Endodermal cell (in vitro differentiated cells): ENCODE results near the gene VWA5B2. TPM values are rescaled to one million over a fixed set of nuclear protein-coding genes. Genes with fewer than 3 reads are reported as not detected.

ENCODE experiments used
- DNase-seq: peaks from one replicate; pipeline ENCODE4 v3.0.0-alpha.2; 2017
- H3K27ac ChIP-seq: 2 replicates; pipeline ENCODE4 v1.5.1; 2013; ENCODE audit warnings: mild to moderate bottlenecking, low read depth, low read length, moderate library complexity
- H3K27me3 ChIP-seq: 2 replicates; pipeline ENCODE4 v1.6.1; 2013; ENCODE audit warnings: mild to moderate bottlenecking, low read length, moderate library complexity; ENCODE audit not compliant: insufficient read depth, control insufficient read depth, poor library complexity, severe bottlenecking
- H3K36me3 ChIP-seq: 2 replicates; pipeline ENCODE4 v1.7.0; 2013; ENCODE audit warnings: mild to moderate bottlenecking, low read length, moderate library complexity; ENCODE audit not compliant: control insufficient read depth, insufficient read depth
- H3K4me1 ChIP-seq: one replicate; pipeline ENCODE4 v1.7.0; 2013; ENCODE audit warnings: low read length; ENCODE audit not compliant: control insufficient read depth, insufficient read depth
- H3K4me3 ChIP-seq: 2 replicates; pipeline ENCODE4 v1.5.1; 2013; ENCODE audit warnings: mild to moderate bottlenecking, low read length, moderate library complexity
- H3K9ac ChIP-seq: 2 replicates; pipeline ENCODE4 v1.6.1; 2013; ENCODE audit warnings: mild to moderate bottlenecking, low read length, moderate library complexity; ENCODE audit not compliant: poor library complexity, severe bottlenecking; ENCODE audit errors: extremely low read depth
- H3K9me3 ChIP-seq: 2 replicates; pipeline ENCODE4 v1.6.1; 2013; ENCODE audit warnings: mild to moderate bottlenecking, low read length, moderate library complexity; ENCODE audit not compliant: control insufficient read depth
- H3K27ac Mint-ChIP-seq: 2 replicates; pipeline ENCODE4 v1.8.0; 2020; ENCODE audit warnings: mixed read lengths
- H3K27me3 Mint-ChIP-seq: 2 replicates; pipeline ENCODE4 v1.8.0; 2021; ENCODE audit warnings: mild to moderate bottlenecking, mixed read lengths; ENCODE audit not compliant: insufficient read depth
- H3K36me3 Mint-ChIP-seq: 2 replicates; pipeline ENCODE4 v1.8.0; 2020; ENCODE audit warnings: low read depth, mixed read lengths
- H3K4me1 Mint-ChIP-seq: 2 replicates; pipeline ENCODE4 v1.8.0; 2020; ENCODE audit warnings: mixed read lengths
- H3K4me3 Mint-ChIP-seq: 2 replicates; pipeline ENCODE4 v1.8.0; 2020; ENCODE audit warnings: mild to moderate bottlenecking, moderate library complexity, mixed read lengths
- H3K9me3 Mint-ChIP-seq: 2 replicates; pipeline ENCODE4 v1.8.0; 2020; ENCODE audit warnings: mild to moderate bottlenecking, mixed read lengths
- WGBS, 2 experiments: methylation state at CpG; one replicate each; pipeline versions ENCODE4 v1.1.5 to v1.1.7; 2013; ENCODE audit warnings: missing lambda C conversion rate in 2 of 2, mixed read lengths in 1 of 2; ENCODE audit not compliant: insufficient coverage in 1 of 2, insufficient read length in 1 of 2; 5-methylcytosine and 5-hydroxymethylcytosine counted together
- total RNA-seq, 2 donors: library from RNA; stranded (reverse); fragmentation: NEBNext Ultra II Directional in 1 of 2; extraction: Animal tissue kit (Norgen Biotek cat#: 25700) in 1 of 2; gene quantifications; 2 replicates in 1 of 2; 3 replicates in 1 of 2; pipeline ENCODE4 v1.2.1, GENCODE V29; 2021
- TF ChIP-seq, protein P1 (sequence below): fragments of 200-600 bp; sonication (generic); conservative IDR thresholded peaks from 2 replicates; pipeline ENCODE4 v1.5.0; 2021; ENCODE audit warnings: antibody characterized with exemption, mild to moderate bottlenecking

VWA5B2 gene
- total RNA-seq, 2 donors from 2014 or later, result 0.62 to 0.97 TPM

DNA sequence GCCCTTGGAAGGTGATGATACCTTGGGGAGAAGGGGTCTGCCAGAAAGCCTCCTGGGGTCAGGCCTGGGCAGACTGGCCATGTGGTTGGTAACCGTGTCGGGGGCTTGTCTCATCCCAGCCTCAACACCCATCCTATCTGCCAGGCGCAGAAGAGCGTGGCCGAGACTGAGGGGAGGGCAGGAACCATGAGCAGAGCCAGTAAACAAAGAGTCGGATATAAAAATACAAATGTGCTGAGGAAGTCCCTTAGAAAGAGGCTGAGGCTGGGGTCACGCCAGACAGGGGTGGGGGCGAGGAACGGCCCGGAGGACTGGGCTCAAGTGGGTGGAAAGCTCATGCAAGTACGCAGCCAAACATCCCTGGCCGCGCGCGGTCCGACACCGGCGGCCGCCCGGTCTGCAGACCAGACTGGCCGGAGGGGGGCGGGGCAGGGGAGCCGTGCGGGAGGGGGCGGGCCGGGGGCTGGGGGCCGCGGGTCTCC lies 30.1 kb downstream of the VWA5B2 start:
- 19 to 35% methylated on average over 3 to 28 of the region's 28 CpGs for WGBS, 2 experiments

DNA sequence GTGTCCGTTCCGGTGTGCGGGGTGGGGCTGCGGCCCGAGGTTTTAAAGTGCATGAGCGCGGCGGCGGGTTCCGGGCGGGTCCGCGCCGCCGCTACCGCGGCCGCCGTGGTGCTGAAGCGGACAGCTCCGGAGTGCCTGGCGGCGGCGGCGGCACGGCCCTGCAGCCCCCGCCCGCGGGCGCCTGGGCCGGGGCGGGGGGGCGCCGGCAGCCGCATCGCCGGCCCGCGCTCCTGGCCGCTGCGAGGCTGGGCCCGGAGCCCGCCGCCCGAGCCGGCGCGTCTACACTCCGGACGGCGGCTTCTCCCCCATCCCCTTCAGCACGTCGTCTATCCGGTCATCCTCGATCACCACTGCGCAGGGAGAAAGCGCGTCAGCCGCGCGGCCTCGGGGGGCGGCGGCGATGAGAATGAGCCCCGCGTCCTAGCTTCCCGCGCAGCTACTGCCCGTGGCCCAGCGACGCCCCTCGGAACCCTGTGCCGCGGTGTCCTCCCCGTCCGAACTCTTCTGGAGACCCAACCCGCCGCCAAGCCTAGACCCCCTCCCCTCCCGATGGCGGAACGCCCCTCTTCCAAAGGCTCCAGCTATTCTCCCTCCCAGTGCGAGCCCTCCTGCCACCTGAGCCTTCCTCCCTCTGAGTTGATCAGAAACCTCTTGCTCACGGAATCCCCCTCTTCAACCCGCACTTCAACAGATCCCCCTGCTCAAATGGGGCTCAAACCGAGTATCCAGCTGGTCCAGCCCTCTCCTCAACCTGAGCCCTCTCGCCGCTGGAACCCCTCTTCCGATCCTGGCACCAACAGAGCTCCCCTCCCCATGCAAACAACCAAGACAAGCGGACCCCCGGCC lies 30.7 kb downstream of the VWA5B2 start:
- Mint-ChIP-seq H3K36me3 (peaks cover 6% of the 10 kb centered on the region), H3K27ac (no peak overlapping the region), H3K4me3 (peak overlapping the region; percentile 66), H3K4me1 (peaks cover 14% of the 10 kb centered on the region), H3K27me3 (peaks cover 86% of the 10 kb centered on the region), H3K9me3 (no peaks in the 10 kb centered on the region)
- TF ChIP-seq, protein P1, sequence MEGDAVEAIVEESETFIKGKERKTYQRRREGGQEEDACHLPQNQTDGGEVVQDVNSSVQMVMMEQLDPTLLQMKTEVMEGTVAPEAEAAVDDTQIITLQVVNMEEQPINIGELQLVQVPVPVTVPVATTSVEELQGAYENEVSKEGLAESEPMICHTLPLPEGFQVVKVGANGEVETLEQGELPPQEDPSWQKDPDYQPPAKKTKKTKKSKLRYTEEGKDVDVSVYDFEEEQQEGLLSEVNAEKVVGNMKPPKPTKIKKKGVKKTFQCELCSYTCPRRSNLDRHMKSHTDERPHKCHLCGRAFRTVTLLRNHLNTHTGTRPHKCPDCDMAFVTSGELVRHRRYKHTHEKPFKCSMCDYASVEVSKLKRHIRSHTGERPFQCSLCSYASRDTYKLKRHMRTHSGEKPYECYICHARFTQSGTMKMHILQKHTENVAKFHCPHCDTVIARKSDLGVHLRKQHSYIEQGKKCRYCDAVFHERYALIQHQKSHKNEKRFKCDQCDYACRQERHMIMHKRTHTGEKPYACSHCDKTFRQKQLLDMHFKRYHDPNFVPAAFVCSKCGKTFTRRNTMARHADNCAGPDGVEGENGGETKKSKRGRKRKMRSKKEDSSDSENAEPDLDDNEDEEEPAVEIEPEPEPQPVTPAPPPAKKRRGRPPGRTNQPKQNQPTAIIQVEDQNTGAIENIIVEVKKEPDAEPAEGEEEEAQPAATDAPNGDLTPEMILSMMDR, result no peak
- Histone ChIP-seq H3K9ac (no peak overlapping the region), H3K9me3 (no peaks in the 10 kb centered on the region), H3K4me1 (no peaks in the 10 kb centered on the region), H3K36me3 (no peaks in the 10 kb centered on the region), H3K27ac (no peak overlapping the region), H3K4me3 (peak overlapping the region; percentile 56), H3K27me3 (peaks cover 92% of the 10 kb centered on the region)
- DNase-seq, result peak; percentile 82
- 1 to 3% methylated on average over 24 to 91 of the region's 91 CpGs for WGBS, 2 experiments

More for the DNA sequence above, 30.1 kb downstream of the VWA5B2 start:
- no peak overlapping the region for H3K9ac ChIP-seq
- peaks cover 6% of the 10 kb centered on the region for H3K36me3 Mint-ChIP-seq
- H3K4me3 Mint-ChIP-seq, result peak overlapping the region; percentile 32
- no peak overlapping the region for H3K4me3 ChIP-seq
- no peaks in the 10 kb centered on the region for H3K9me3 ChIP-seq
- H3K4me1 Mint-ChIP-seq, result peaks cover 14% of the 10 kb centered on the region
- H3K27me3 Mint-ChIP-seq, result peaks cover 84% of the 10 kb centered on the region
- H3K27me3 ChIP-seq, result peaks cover 92% of the 10 kb centered on the region
- H3K36me3 ChIP-seq, result no peaks in the 10 kb centered on the region
- no peak for DNase-seq
- H3K9me3 Mint-ChIP-seq, result no peaks in the 10 kb centered on the region
- no peaks in the 10 kb centered on the region for H3K4me1 ChIP-seq
- no peak overlapping the region for H3K27ac Mint-ChIP-seq
- H3K27ac ChIP-seq, result no peak overlapping the region
- TF ChIP-seq, protein P1, result no peak

DNA sequence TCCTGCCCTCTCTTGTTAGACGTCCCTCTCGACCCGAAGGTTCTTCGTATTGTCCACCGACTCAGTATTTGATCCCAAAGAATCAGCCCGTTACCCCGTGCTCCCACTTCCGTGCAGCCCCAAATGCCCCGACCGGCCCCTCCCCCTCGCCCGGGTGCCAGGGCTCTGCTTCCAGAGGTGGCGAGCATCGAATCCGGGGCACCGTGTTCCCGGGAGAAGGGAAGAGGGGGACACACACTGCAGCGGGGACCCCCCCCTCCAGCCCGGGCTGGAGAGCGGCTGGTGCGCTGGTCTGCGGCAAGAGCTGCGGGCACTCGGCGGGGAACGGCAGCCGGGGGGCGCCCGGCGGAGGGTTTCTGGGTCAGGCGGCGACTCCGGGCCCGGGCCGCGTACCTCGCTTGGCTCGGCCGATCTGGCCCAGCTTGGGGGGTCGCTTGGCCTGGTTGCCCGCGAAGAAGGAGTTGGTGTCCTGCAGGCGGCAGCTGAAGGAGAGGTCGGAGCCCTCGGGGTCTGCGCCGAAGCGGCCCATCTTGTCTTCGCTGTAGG lies 31.4 kb downstream of the VWA5B2 start:
- no peaks in the 10 kb centered on the region for H3K4me1 ChIP-seq
- H3K27ac ChIP-seq, result no peak overlapping the region
- TF ChIP-seq, protein P1, result no peak
- H3K4me3 ChIP-seq, result peak overlapping the region; percentile 56
- peaks cover 6% of the 10 kb centered on the region for H3K36me3 Mint-ChIP-seq
- H3K9me3 Mint-ChIP-seq, result no peaks in the 10 kb centered on the region
- WGBS, 2 experiments, result 0% methylated on average over 27 to 49 of the region's 49 CpGs
- peaks cover 83% of the 10 kb centered on the region for H3K27me3 Mint-ChIP-seq
- no peaks in the 10 kb centered on the region for H3K36me3 ChIP-seq
- H3K4me1 Mint-ChIP-seq, result peaks cover 14% of the 10 kb centered on the region
- peaks cover 91% of the 10 kb centered on the region for H3K27me3 ChIP-seq
- peak overlapping the region; percentile 66 for H3K4me3 Mint-ChIP-seq
- no peaks in the 10 kb centered on the region for H3K9me3 ChIP-seq
- DNase-seq, result no peak
- H3K27ac Mint-ChIP-seq, result no peak overlapping the region
- H3K9ac ChIP-seq, result no peak overlapping the region
